ENCODE data around the gene VWA1.
A peak's percentile ranks its signal among the peaks of the same experiment; 100 is the strongest.
"Not testable (repeated sequence)": the region's sequence is repeated elsewhere in the genome, so short reads cannot be mapped to it uniquely, and the experiment has no call there.

The VWA1 gene

GRCh38 chr1:1461721-1462317 is 26.3 kb downstream of the VWA1 start:
- peak; percentile 49 for DNase-seq

- peak; percentile 99 for DNase-seq
Observed at GRCh38 chr1:1462318-1462966, 27.0 kb downstream of the VWA1 start.

GRCh38 chr1:1463312-1463711 is 27.8 kb downstream of the VWA1 start:
- DNase-seq: no peak

- not testable (repeated sequence) for DNase-seq
Observed at GRCh38 chr1:1468196-1468985, 32.9 kb downstream of the VWA1 start.

- DNase-seq: no peak
Observed at GRCh38 chr1:1470626-1471388, 35.3 kb downstream of the VWA1 start.

GRCh38 chr1:1471389-1472052 is 36.0 kb downstream of the VWA1 start, which contains the start of gene ATAD3B:
TSS of gene ATAD3B (plus strand) at chr1:1471765. CDS start at chr1:1471885, 120 bp downstream.
- DNase-seq: peak; percentile 100

- DNase-seq: not testable (repeated sequence)
Observed at GRCh38 chr1:1472053-1472876, 36.8 kb downstream of the VWA1 start.

- not testable (repeated sequence) for DNase-seq
Observed at GRCh38 chr1:1476011-1476410, 40.5 kb downstream of the VWA1 start.

- no peak for DNase-seq
Observed at GRCh38 chr1:1477206-1477605, 41.7 kb downstream of the VWA1 start.

GRCh38 chr1:1479547-1480487 is 44.3 kb downstream of the VWA1 start:
- no peak for DNase-seq

- not testable (repeated sequence) for DNase-seq
Observed at GRCh38 chr1:1480488-1480867, 45.0 kb downstream of the VWA1 start.

- not testable (repeated sequence) for DNase-seq
Observed at GRCh38 chr1:1481811-1482210, 46.3 kb downstream of the VWA1 start.

- no peak for DNase-seq
Observed at GRCh38 chr1:1482856-1483255, 47.4 kb downstream of the VWA1 start.

GRCh38 chr1:1483714-1484113 is 48.2 kb downstream of the VWA1 start:
- no peak for DNase-seq

GRCh38 chr1:1484976-1485750 is 49.7 kb downstream of the VWA1 start:
- not testable (repeated sequence) for DNase-seq

GRCh38 chr1:1485755-1486317 is 50.3 kb downstream of the VWA1 start:
- DNase-seq: not testable (repeated sequence)

GRCh38 chr1:1487701-1488100 is 52.2 kb downstream of the VWA1 start:
- DNase-seq: no peak

GRCh38 chr1:1489231-1489630 is 53.7 kb downstream of the VWA1 start:
- DNase-seq: no peak

GRCh38 chr1:1489861-1490260 is 54.4 kb downstream of the VWA1 start:
- no peak for DNase-seq

All from NCI-H510A (cell line).